ENCODE data around the gene TRIM36.

The TRIM36 gene

DNA sequence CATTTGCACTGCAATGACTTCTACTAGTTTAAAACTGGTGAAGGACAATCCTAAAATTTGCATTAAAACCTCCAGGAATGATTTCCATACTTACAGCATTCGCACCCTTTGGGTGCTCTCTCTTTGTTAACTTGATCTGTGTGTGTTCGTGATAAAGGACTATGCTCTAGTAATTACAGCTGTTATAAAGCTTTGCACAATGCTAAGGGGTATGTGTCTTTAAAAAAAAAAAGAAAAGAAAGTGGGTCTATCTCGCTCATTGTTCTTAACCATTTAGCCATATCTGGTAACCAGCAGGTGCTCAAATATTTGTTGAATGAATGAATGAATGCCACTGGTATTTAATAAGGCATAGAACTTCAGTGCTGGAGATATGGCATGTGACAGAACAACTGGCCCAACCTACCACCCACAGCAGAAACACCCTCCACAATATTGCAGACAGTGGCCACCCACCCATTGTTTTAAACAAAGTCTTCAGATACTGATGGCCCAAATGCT is 8.7 kb downstream of the TRIM36 start:
- peak; percentile 87 for DNase-seq

DNA sequence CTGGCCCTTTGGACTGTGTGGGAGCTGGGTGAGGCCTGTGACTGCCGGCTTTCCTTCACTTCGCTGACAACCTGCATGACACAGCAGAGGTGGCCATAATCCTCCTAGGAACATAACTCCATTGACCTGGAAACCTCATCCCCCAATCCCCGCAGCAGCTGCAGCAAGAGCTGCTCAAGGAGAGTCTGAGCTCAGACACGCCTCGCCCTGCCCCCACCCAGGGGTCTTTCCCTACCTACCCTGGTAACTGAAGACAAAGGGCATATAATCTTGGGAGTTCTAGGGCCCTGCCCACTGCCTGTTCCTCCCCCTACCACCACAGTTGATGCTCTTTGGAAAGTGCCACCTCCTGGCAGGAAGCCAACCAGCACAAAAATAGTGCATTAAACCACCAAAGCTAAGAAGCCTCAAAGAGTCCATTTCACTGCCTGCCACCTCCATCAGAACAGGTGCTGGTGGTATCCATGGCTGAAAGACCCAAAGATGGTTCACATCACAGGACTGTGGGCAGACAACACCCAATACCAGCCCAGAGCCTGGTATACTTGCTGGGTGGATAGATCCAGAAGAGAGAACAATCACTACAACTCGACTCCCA is 18.4 kb downstream of the TRIM36 start:
- no peak for DNase-seq

DNA sequence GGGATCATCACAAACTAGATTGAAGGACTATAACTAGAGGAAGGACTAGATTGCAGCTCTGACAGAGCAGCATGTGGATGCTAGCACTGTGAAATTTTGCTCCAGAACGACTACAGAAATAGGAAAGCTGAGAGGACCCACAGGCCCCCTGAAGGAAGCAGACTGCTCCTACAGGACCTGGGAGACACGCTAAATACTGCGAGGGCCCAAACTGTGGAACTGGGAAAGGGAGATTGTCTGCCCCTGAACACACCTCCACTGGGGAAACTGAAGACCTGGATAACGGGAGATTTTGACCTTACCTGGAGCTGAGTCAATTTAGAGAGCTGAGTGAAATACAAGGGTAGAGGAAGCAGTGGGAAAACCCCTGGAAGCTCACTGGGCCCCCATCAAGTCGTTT is 19.2 kb downstream of the TRIM36 start:
- DNase-seq: no peak

DNA sequence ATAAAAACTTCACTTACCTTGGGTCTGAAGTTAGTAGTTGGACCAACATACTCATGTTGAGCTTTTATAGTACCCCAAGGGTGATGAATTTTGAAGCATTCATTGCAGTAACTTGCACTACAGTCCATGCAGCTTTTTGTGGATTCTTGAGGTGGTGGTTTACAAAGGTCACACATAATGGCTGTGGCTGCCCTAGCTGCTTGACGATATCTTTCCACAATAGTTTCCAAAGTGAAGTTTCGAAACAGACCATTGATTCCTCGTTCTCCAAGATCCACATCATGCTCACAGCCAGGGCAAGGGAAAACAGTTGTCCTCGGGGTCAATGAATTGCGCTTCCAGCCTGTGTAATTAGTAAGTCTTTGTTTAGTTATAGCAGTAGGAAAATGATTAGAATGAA is 22.7 kb downstream of the TRIM36 start:
- DNase-seq: no peak

DNA sequence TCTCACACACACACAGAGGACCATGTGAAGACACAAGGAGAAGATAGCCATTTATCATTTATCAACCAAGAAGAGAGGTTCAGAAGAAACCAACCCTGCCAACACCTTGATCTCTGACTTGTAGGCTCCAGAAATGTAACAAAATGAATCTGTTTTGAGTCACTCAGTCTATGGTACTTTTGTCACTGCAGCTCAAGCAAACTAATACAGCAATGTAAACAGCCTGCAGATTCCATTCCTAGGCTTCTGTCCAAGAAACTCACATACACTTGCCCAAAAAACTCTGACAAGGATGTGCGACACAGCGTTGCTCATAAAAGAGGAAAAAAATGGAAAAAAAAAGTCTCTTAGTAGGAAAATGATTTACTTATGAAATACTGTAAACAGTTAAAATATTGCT is 33.4 kb downstream of the TRIM36 start:
- DNase-seq: no peak

DNA sequence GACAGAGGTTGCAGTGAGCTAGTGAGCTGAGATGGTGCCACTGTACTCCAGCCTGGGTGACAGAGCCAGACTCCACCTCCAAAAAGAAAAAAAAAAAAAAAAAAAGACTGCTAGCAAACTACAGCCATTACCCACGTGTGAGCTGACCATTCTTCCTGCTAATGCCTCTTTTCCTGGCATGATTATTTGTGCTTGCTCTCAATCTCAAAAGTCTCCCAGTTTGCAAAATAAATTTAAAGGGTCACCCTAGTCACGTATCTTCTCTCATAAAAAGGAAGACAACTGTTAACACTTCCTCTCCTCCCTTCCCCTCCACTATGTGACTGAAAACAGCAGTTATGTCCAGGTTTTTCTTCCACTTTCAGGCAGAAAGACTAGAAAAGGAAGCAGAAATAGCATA is 37.2 kb downstream of the TRIM36 start:
- no peak for DNase-seq

DNA sequence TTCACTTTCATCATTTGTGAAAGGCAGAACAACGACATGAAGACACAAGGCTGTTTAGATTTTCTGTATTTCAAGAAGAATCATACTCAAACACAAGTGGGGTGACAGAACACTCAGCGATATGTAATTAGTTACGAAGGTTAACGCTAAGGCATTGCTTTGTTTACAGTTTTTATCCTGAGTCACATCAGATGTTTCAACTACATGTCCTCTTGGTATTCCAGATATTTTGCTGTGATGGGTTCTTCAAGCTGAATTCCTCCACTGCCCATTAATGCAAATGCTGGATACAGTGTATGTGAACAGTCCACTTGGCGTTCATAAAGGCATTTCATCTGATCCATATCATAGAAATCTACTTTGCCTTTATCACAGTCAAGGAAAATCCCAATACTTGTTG is 43.4 kb downstream of the TRIM36 start:
- DNase-seq: no peak

DNA sequence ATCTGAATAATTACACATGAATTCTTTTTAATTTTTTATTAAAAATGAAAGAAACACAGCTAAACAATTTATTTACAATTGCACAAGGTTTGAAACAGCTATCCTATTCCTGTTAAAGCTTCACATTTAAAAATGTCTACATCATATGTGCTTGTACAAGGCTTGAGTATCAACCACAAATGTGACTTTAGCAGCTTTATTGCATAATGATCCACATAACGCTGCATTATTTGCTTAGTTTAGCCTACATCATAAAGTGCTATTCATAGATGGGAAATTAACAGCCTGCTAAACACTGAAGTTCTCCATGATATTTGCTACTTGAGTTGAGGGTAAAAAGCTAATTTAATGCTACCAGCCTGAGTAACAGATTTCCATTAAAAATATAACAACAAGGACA is 45.0 kb downstream of the TRIM36 start:
- DNase-seq: no peak

DNA sequence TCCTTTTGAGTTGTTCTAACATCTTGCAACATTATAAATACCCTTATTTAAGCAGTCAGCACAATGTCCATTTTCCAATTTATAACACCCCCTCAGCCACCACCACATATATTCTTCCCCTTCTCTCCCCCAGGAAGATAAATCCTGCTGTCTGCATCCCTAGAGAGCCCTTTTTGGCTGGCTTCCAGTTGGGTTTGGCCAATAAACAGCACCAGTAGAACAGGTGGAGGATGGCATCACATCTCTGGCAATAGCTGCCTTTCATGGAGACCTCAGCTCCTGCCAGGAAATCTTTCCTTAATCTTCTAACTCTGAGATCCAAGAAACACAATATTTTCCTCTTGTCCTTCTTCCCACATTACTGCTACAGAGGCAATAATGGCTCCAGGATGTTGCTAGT is 53.7 kb downstream of the TRIM36 start:
- no peak for DNase-seq

DNA sequence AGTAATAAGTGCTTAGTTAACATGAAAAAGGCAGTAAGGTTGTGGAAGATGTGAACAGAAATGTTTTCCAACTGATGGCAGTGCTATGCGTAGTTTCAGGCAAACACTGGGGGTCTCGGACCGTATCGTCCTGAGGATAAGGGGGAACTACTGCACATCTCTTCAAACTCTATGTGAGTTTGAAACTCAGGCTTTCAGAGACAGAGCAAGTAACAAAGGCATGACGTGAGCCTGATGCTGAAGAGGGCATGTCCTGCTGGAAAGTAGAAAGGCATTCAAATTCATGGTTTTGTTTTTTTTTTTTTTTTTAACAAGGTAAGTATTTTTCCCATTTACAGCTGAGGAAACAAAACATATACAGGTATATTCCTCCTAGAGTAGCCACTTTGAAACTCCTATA is 59.9 kb downstream of the TRIM36 start:
- DNase-seq: no peak

DNA sequence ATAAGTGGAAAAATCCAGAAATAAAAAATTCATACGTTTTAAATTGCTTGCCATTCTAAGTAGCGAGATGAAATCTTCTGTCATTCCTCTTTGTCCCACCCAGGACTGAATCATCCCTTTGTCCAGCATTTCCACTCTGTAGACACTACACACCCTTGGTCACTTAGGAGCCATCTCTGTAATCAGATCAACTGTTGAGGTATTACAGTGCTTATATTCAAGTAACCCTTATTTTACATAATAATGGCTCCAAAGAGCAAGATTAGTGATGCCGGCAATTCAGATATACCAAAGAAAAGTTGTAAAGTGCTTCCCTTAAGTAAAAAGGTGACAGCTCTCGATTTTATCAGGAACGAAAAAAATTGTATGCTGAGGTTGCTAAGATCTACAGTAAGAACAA is 60.4 kb downstream of the TRIM36 start:
- DNase-seq: no peak

DNA sequence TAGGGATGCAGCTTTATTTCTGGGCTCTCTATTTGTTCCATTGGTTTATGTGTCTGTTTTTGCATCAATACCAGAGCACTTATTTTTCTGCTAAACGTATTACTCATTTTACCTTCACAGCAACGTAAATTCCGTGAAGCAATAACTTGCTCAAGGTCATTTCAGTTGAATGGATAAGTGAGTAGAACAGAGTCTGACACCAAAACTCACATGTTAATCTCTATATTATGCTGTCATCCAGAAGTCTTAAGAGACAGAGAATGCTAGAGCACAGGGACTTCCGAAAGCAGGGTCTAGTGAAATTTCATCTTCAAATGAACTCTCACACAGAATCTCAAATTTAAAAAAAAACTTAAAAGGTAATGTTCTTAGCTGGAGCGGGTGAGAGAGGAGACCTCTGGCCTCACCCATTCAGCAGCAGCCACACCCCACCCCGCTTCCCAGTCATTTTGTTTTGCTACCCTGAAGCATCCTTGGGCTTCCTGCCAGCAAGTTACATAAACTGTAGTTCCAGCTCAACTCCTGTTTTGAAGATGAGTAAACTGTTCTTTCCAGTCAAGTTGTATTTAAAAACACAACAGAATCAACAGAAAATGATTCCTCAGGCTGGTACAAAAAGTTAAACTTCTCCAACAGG is 69.3 kb downstream of the TRIM36 start:
- no peak for DNase-seq

DNA sequence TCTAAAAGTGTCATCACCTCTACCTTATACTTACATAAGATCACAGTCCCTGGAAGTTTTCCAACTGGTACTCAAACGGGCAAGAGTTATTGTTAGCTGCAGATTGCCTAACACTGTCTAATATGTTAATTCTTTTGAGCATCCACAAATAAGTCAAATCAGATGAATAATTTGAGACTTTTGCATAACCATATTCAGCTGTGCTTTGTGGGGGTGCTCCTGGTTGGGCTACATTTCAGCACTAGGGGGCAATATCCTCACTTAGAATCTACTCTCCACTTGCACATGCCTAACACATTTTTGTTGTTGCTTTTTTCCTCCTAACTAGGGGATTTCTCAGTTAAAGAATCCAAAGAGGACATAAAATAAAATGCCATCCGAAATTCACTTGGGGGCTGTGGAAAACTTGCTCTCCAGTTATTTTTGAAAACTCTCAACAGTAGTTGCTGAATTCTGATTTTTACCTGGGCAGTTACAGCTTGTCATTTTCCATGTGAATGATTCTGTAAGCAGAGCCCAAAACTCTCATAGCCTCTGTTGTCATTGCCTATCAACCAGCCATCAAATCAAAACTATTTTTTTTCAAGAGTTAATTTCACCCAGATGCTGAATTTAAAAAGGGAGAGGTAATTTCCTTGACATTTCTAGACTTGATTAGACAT is 71.5 kb downstream of the TRIM36 start:
- no peak for DNase-seq

DNA sequence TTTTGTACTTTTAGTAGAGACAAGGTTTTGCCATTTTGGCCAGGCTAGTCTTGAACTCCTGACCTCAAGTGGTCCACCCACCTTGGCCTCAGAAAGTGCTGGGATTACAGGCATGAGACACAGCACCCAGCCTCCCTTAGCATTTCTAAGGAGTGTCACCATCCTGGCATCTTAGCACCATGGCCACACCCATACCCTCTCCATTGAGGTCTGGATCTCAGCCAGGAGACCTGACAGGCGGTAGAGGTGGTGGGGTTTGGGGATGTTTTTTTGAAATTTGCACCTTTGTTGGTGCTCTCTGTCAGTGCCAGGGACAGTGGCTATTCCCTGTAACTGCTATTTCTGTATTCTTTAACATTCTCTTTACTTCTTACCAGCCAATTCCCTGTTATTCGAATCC is 72.5 kb downstream of the TRIM36 start:
- DNase-seq: no peak

DNA sequence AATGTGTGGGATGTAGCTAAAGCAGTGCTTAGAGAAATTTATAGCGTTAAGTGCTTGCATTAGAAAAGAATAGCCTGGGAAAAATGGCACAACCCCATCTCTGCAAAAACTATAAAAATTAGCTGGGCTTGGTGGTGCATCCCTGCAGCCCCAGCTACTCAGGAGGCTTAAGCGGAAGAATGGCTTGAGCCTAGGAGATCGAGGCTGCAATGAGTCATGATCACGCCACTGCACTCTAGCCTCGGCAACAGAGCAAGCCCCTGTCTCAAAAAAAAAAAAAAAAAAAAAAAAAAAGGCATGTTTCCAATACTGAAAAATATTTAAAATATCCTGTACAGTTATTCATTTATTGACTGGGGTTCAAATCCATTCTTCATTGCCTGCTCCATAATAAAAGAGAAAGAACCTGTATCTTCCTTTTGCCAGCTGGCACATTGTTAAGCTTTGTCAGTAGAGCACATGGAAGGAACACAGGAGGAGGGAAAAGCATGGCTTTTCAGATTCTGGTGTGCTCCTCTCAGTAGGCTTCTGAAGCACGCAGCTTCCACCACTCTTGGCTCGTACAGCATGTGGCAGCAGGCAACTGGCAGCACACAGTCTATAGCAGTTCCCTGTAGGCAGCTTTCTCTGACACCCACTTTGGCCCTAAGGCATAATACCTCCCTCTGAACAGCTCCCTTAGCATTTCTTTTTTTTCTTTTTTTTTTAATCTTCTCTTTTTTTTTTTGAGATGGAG is 73.5 kb downstream of the TRIM36 start:
- no peak for DNase-seq

DNA sequence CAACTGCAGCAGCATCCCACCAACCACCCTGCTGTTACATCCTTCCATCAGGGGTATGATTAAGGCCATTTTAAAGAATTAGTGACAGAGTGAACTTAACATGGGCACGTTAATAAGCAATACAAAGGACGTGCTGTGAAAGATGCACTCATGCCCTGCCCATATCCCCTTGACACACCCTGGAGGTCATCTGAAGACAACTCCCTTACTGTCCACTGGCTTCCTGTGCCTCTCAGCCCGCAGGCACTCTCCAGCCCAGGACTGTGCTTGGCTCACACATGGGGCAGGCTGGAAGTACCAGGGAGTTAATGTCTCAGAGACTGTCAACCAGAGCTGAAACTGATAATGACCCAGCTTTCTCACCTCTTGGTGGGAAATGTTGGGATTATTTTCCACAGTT is 81.8 kb downstream of the TRIM36 start:
- no peak for DNase-seq

DNA sequence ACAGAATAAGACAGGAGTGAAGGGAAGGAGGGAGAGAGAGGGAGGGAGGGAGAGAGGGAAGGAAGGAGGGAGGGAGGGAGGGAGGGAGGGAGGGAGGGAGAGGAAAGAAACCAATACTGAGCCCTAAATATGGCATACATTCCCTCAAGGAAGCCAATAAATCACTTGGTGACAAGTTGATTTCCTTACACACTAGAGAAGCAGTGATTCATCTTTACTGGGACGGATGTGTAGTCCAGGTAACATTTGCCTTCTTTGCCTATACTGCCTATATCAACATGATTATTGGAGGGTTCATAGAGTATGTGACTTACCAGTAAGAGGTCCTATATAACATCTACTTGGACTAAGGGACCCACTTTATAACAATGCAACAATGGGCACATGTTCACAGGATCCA is 83.2 kb downstream of the TRIM36 start:
- DNase-seq: no peak

DNA sequence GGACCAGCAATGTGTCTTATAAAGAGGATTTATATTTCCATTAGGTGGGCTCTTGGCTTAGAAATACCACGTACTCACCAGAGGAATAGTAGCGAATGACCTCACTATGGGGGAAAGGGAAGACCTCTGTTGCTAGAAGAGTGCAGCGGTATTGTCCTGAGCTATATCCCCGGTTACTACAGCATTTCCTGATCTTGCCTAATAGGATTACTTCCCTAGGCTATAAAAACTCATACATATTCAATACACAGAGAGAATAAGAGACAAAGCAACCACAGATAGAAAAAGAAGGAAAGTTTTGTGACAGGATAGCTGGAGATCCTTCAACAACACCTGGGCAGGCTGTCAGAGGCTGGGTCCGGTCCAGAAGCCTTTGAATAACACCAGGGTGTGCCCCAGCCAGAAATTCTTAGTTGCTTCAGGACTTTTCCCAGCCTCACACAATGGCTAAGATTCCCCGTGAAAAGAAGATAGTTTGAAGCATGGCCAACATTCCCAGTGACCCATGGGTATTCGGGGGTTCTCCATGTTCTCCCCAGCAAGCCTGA is 85.4 kb downstream of the TRIM36 start:
- DNase-seq: no peak

DNA sequence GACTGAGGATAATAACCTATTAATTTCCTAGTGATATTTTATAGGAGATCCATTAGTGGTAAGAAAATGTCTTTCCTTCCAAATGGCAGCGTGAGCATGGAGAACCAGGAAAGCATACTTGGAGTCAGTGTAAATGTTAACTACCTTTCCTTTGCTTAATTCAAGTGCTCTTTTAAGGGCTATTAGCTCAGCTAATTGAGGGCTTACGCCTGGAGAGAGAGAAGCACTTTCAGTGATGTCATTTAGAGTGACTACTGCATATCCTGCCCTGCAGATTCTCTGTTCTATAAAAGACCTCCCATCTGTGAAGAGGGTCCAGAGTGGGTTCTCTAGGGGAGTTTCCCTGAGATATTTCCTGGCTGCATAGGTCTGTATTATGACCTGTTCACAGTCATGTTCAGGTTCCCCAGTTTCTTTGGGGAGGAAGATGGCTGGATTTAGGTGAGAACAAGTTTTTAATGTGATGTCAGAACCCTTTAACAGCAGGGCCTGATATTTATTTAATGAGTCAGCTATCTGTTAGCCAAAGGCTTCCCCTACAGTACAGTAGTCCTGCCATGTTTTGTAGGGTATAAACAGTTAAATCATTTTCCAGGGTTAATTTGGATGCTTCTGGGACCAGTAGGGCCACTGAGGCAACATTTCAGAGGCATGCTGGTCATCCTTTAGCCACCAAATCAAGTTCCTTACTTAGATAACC is 89.6 kb downstream of the TRIM36 start:
- no peak for DNase-seq
